CD4-positive, alpha-beta T cell treated with Interleukin-2 at 100 ng/mL for 4 hours (primary cell): Measurements from ENCODE around the gene ALDH1L2.
"Not testable (repeated sequence)": the region's sequence is repeated elsewhere in the genome, so short reads cannot be mapped to it uniquely, and the experiment has no call there.

ENCODE experiments used
- DNase-seq: peaks from one replicate; pipeline ENCODE4 v3.0.0-alpha.2; 2020; ENCODE audit warnings: low spot score

The ALDH1L2 gene

DNA sequence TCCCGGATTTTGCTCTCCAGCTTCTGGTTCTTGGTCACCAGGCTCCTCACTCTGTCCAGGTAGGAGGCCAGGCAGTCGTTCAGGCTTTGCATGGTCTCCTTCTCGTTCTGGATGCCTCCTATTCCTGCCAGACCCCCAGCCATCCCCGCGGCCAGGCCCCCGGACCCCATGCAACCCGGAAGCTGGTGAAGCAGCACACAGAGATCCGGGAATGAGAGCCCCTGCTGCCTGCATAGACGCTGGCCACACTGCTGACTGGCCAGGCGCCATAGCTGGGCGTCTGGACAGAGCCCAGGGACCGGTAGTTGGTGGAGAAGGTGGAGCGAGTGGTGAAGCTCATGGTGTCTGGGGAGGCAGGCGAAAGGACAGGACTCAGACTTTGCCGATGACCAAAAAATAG is 106.6 kb downstream of the ALDH1L2 start:
- not testable (repeated sequence) for DNase-seq

DNA sequence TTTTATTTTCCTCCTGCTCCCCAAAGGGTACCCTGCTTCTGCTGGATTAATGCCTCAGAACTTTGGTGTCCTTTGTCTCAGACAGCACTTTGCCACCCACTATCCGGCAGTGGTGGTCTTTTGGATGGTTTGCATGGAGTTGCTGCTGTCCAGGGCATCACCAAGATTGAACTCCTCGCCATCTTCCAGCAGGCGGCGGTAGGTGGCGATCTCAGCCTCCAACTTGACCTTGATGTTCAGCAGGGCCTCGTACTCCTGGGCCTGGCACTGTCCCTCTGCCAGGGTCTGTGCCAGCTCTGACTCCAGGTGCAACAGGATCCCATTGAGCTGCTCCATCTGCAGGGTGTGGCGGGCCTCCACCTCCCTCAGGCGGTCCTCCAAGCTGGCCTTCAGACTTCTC is 107.6 kb downstream of the ALDH1L2 start:
- DNase-seq, result no peak

DNA sequence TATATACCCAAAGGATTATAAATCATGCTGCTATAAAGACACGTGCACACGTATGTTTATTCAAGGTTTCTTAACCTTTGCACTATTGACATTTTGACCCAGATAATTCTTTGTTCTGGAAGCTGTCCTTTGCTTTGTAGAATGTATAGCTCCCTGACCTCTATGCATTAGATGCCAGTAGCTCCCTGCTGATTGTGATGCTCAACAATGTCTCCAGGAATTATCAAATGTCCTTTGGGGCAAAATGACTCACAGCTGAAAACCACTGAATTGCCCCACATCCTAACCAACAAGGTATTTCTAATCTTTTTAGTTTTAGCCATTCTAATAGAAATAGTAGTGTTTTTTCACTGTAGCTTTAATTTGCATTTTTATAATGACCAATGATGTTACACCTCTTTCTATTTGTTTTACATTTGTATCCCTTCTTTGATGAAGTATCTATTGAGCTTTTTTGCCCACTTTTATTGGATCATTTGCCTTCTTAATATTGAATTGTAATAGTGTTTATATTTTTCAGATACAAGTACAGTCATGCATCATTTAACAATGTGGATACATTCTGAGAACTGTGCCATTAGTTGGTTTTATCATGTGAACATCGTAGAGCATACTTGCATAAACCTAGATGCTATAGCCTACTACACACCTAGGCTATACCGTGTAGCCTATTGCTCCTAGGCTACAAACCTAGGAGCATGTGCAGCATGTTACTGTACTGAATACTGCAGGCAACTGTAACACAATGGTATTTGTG is 108.5 kb downstream of the ALDH1L2 start:
- no peak for DNase-seq

DNA sequence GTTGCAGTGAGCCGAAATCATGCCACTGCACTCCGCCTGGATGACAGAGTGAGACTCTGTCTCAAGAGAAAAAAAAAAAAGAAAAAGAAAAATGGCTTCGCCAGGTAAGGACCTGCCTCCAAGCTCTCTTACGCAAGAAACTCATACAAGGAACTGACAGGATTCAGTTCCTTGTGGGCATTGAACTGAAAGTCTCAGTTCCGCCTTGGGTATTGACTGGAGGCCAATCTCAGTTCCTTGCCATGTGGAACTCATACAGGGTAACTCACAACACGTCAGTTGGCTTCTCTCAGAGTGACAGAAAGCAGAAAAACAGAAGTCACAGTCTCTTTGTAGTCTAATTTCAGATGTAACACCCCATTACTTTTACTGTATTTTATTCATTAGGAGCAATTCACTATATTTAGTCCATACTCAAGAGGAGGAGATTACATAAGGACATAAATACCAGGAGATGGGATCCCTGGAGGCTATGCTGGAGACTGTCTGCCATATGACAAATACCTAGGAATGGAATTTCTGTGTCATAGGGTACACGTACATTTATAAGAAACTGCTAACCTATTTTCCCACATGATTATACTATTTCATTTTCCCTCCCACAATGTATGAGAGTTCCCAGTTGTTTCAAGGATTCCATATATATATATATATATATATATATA is 109.5 kb downstream of the ALDH1L2 start:
- DNase-seq, result no peak

DNA sequence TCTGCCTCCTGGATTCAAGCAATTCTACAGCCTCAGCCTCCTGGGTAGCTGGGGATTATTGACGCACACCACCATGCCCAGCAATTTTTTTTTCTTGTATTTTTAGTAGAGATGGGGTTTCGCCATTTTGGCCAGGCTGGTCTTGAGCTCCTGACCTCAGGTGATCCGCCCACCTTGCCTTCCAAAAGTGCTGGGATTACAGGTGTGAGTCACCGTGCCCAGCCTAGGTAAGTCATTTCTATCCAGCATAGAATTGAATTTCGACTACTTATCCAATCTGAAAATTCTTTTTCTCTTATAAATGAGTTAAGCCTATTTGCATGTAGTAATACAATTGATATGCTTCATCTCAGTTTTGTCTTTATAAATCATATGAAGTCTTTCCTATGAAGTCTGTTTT is 111.0 kb downstream of the ALDH1L2 start:
- DNase-seq, result no peak

DNA sequence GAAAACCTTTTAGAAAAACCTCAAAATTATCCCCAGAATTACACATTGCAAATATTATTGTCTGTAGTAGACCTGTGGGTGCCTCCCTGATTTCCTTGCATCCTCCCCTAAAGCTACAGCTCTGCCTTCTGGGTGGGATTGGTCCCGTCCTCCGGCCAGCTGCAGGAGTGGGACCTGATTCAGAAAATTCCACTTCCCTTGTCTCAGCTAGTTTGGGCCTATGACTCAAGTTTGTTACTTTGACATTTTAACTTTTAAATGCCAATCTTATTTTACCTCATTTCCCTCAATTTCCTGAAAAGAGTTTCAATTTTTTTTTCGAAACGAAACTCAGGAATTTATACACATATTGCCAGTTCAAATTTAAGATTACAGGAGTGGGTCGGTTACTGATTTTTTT is 113.0 kb downstream of the ALDH1L2 start:
- no peak for DNase-seq
